ENCODE measurements around the gene PRKCQ.

The PRKCQ gene

GRCh38 chr10:6579904-6580278 is at the start of gene PRKCQ:
Gene PRKCQ, minus strand, starts transcription at chr10:6580276. Its CDS starts 65,141 bp downstream, at chr10:6515135.
- peak within 1 kb of the TSS; percentile 64 for H3K4me3 ChIP-seq (ENCODE audit: low read length)
- no peak for DNase-seq (ENCODE audit: low read depth)
- TF ChIP-seq CTCF (conservative IDR thresholded peaks at IDR 0.05; ENCODE audit: low read depth, low read length), result no peak

GRCh38 chr10:6625428-6625827 is 45.4 kb upstream of the PRKCQ start:
- no peak for DNase-seq (ENCODE audit: low read depth)
- H3K4me3 ChIP-seq (ENCODE audit: low read length), result no peak overlapping the region
- TF ChIP-seq CTCF (conservative IDR thresholded peaks at IDR 0.05; ENCODE audit: low read depth, low read length), result no peak

GRCh38 chr10:6624392-6624791 is 44.3 kb upstream of the PRKCQ start:
- no peak for TF ChIP-seq CTCF (conservative IDR thresholded peaks at IDR 0.05; ENCODE audit: low read depth, low read length)
- DNase-seq (ENCODE audit: low read depth), result peak; percentile 93
- no peak overlapping the region for H3K4me3 ChIP-seq (ENCODE audit: low read length)

- no peak for TF ChIP-seq CTCF (conservative IDR thresholded peaks at IDR 0.05; ENCODE audit: low read depth, low read length)
- no peak for DNase-seq (ENCODE audit: low read depth)
- H3K4me3 ChIP-seq (ENCODE audit: low read length), result no peak overlapping the region
These were observed 42.8 kb upstream of the PRKCQ start for GRCh38 chr10:6622921-6623320.

GRCh38 chr10:6621536-6621935 is 41.5 kb upstream of the PRKCQ start:
- no peak overlapping the region for H3K4me3 ChIP-seq (ENCODE audit: low read length)
- DNase-seq (ENCODE audit: low read depth), result peak; percentile 36
- TF ChIP-seq CTCF (conservative IDR thresholded peaks at IDR 0.05; ENCODE audit: low read depth, low read length), result no peak

- DNase-seq (ENCODE audit: low read depth), result no peak
- no peak overlapping the region for H3K4me3 ChIP-seq (ENCODE audit: low read length)
- TF ChIP-seq CTCF (conservative IDR thresholded peaks at IDR 0.05; ENCODE audit: low read depth, low read length), result no peak
These were observed 39.6 kb upstream of the PRKCQ start for GRCh38 chr10:6619660-6620059.

- TF ChIP-seq CTCF (conservative IDR thresholded peaks at IDR 0.05; ENCODE audit: low read depth, low read length), result no peak
- no peak for DNase-seq (ENCODE audit: low read depth)
- H3K4me3 ChIP-seq (ENCODE audit: low read length), result no peak overlapping the region
These were observed 38.3 kb upstream of the PRKCQ start for GRCh38 chr10:6618340-6618739.

All from retinal pigment epithelial cell (primary cell).